ENCODE measurements around the gene RUVBL2.
"Not testable (repeated sequence)": the region's sequence is repeated elsewhere in the genome, so short reads cannot be mapped to it uniquely, and the experiment has no call there.

- TF ChIP-seq CTCF, POLR2A (IDR thresholded peaks at IDR 0.05): not testable (repeated sequence)
These were observed 44.4 kb downstream of the RUVBL2 start for GRCh38 chr19:49038111-49038510.

All from gastroesophageal sphincter (tissue), 3 donors.